HCT116 (cell line): Measurements from ENCODE around the gene ARHGAP12. TPM values are rescaled to one million over a fixed set of nuclear protein-coding genes. Genes with fewer than 3 reads are reported as not detected.

Experiments
- ATAC-seq: fragments of 200-7000 bp; cut with Tn5 transposase; 2 replicates; pipeline ENCODE4 v1.9.1; 2020; ENCODE audit warnings: mild to moderate bottlenecking, moderate library complexity
- BruUV-seq: library from RNA; stranded (reverse); fragments of 400-500 nt; replicated peaks from 2 replicates; lab custom pipeline; 2021; lab: Mats Ljungman, UMichigan
- CTCF ChIA-PET: fragments of 300-600 bp; sonication (Branson Sonifier 250); formaldehyde crosslinking; loops from one replicate; lab custom pipeline; 2021; ENCODE audit warnings: antibody characterized with exemption; lab: Charles Lee
- POLR2A ChIA-PET: fragments of 300-600, 350-600 bp; sonication (Branson Sonifier 250); formaldehyde crosslinking; loops from one replicate; lab custom pipeline; 2021; ENCODE audit warnings: antibody characterized with exemption; lab: Charles Lee
- RAD21 ChIA-PET, 2 experiments: fragments of 300-600 bp; sonication (Branson Sonifier 250); formaldehyde crosslinking; loops; one replicate each; lab custom pipeline; 2023; ENCODE audit warnings: low total read pairs in 2 of 2; ENCODE audit not compliant: uncharacterized antibody in 2 of 2, unreplicated experiment in 2 of 2, low non-redundant PET in 1 of 2; lab: Charles Lee
- DNase-seq: peaks from one replicate; pipeline ENCODE4 v3.0.0-alpha.2; 2010; ENCODE audit warnings: low read depth, low spot score
- H2AFZ ChIP-seq: fragments of 200-600 bp; shearing (Covaris generic), sonication (generic); 2 replicates; pipeline ENCODE4 v1.6.1; 2017; ENCODE audit warnings: low read depth, mixed run types, mixed read lengths, antibody characterized with exemption, low read length; ENCODE audit not compliant: poor library complexity, severe bottlenecking
- H3K27ac ChIP-seq: 2 replicates; pipeline ENCODE4 v1.5.1; 2012; ENCODE audit warnings: low read depth, low read length
- H3K27me3 ChIP-seq: fragments of 200-600 bp; sonication (generic); 2 replicates; pipeline ENCODE4 v1.6.1; 2016; ENCODE audit warnings: mixed run types, low read length, mixed read lengths; ENCODE audit not compliant: insufficient read depth
- H3K36me3 ChIP-seq, 2 experiments: fragments of 200-500 bp in 1 of 2; fragments of 200-600 bp in 1 of 2; sonication (Bioruptor generic) in 1 of 2; sonication (generic) in 1 of 2; 2 replicates each; pipeline versions ENCODE4 v1.5.1 to v1.6.1; 2014 to 2016; ENCODE audit warnings: low read length in 2 of 2, inconsistent platforms in 1 of 2, mixed read lengths in 1 of 2, mixed run types in 1 of 2; ENCODE audit not compliant: insufficient read depth in 2 of 2, control insufficient read depth in 1 of 2
- H3K4me1 ChIP-seq, 2 experiments: fragments of 200-600 bp in 1 of 2; sonication (generic) in 1 of 2; 2 replicates each; pipeline versions ENCODE4 v1.5.1 to v1.6.1; 2012 to 2017; ENCODE audit warnings: low read length in 2 of 2, inconsistent platforms in 1 of 2, mild to moderate bottlenecking in 1 of 2, mixed read lengths in 1 of 2, mixed run types in 1 of 2, moderate library complexity in 1 of 2; ENCODE audit not compliant: insufficient read depth in 2 of 2, control insufficient read depth in 1 of 2
- H3K4me2 ChIP-seq: fragments of 200-600 bp; sonication (generic); 2 replicates; pipeline ENCODE4 v1.6.1; 2017; ENCODE audit warnings: mixed run types, low read length, mixed read lengths
- H3K4me3 ChIP-seq, 2 experiments: fragments of 200-600 bp in 1 of 2; sonication (generic) in 1 of 2; replicated peaks in 1 of 2; 2 replicates each; pipeline ENCODE4 v1.5.1; 2011 to 2016; ENCODE audit warnings: low read length in 2 of 2, control low read depth in 1 of 2, low read depth in 1 of 2, mild to moderate bottlenecking in 1 of 2, mixed read lengths in 1 of 2, mixed run types in 1 of 2
- H3K79me2 ChIP-seq: fragments of 200-600 bp; sonication (generic); 2 replicates; pipeline ENCODE4 v1.6.1; 2017; ENCODE audit warnings: mild to moderate bottlenecking, mixed run types, low read length, moderate library complexity, mixed read lengths; ENCODE audit not compliant: insufficient read depth
- H3K9ac ChIP-seq: fragments of 200-600 bp; sonication (generic); 2 replicates; pipeline ENCODE4 v1.6.1; 2016; ENCODE audit warnings: low read length, mixed read lengths
- H3K9me2 ChIP-seq: fragments of 200-600 bp; sonication (generic), shearing (Covaris generic); 2 replicates; pipeline ENCODE4 v1.6.1; 2017; ENCODE audit warnings: mixed run types, mild to moderate bottlenecking, moderate library complexity; ENCODE audit not compliant: insufficient read depth
- H3K9me3 ChIP-seq, 2 experiments: fragments of 200-500 bp in 1 of 2; fragments of 200-600 bp in 1 of 2; sonication (Bioruptor generic) in 1 of 2; sonication (generic) in 1 of 2; 2 replicates each; pipeline ENCODE4 v1.6.1; 2014 to 2017; ENCODE audit warnings: low read length in 2 of 2, mixed read lengths in 2 of 2, inconsistent platforms in 1 of 2, low read depth in 1 of 2, mild to moderate bottlenecking in 1 of 2, mixed run types in 1 of 2, moderate library complexity in 1 of 2; ENCODE audit not compliant: control insufficient read depth in 1 of 2, insufficient read depth in 1 of 2
- H4K20me1 ChIP-seq: fragments of 200-600 bp; sonication (generic), shearing (Covaris generic); 2 replicates; pipeline ENCODE4 v1.6.1; 2017; ENCODE audit warnings: mixed run types, mild to moderate bottlenecking, moderate library complexity; ENCODE audit not compliant: insufficient read depth
- ATF3 ChIP-seq: IDR thresholded peaks from 2 replicates; pipeline ENCODE4 v1.6.1; 2012
- CEBPB ChIP-seq: IDR thresholded peaks from 2 replicates; pipeline ENCODE4 v1.6.1; 2012; ENCODE audit warnings: low read depth
- EGR1 ChIP-seq: IDR thresholded peaks from 2 replicates; pipeline ENCODE4 v1.6.1; 2012; ENCODE audit warnings: low read depth
- ELF1 ChIP-seq: IDR thresholded peaks from 2 replicates; pipeline ENCODE4 v1.6.1; 2012; ENCODE audit warnings: low read depth, borderline replicate concordance
- EZH2phosphoT487 ChIP-seq: fragments of 200-600 bp; IDR thresholded peaks from 2 replicates; pipeline ENCODE4 v1.6.1; 2018; ENCODE audit warnings: antibody characterized with exemption, borderline replicate concordance
- FOSL1 ChIP-seq: IDR thresholded peaks from 2 replicates; pipeline ENCODE4 v1.6.1; 2012; ENCODE audit warnings: low read depth
- JUND ChIP-seq: IDR thresholded peaks from 2 replicates; pipeline ENCODE4 v1.6.1; 2012
- MAX ChIP-seq: IDR thresholded peaks from 2 replicates; pipeline ENCODE4 v1.6.1; 2012
- POLR2AphosphoS5 ChIP-seq: IDR thresholded peaks from 2 replicates; pipeline ENCODE4 v1.6.1; 2011; ENCODE audit warnings: mild to moderate bottlenecking, low read depth, low read length, moderate library complexity
- RAD21 ChIP-seq: IDR thresholded peaks from 2 replicates; pipeline ENCODE4 v1.6.1; 2012; ENCODE audit warnings: low read depth, mild to moderate bottlenecking
- SP1 ChIP-seq: IDR thresholded peaks from 2 replicates; pipeline ENCODE4 v1.6.1; 2012; ENCODE audit warnings: low read depth
- SRF ChIP-seq: IDR thresholded peaks from 2 replicates; pipeline ENCODE4 v1.6.1; 2012; ENCODE audit warnings: low read depth
- TCF7L2 ChIP-seq: IDR thresholded peaks from 2 replicates; pipeline ENCODE4 v1.7.0; 2011; ENCODE audit warnings: borderline replicate concordance, inconsistent platforms; ENCODE audit not compliant: insufficient read depth, insufficient read length; ENCODE audit errors: extremely low read depth
- YY1 ChIP-seq: IDR thresholded peaks from 2 replicates; pipeline ENCODE4 v1.6.1; 2011; ENCODE audit warnings: low read length, low read depth, moderate library complexity, mild to moderate bottlenecking; ENCODE audit not compliant: insufficient replicate concordance; ENCODE audit errors: extremely low read depth
- intact Hi-C: fragments of 100-400 bp; cut with micrococcal nuclease; formaldehyde crosslinking; loops from 2 replicates; pipeline ENCODE4 v1.10.0; 2022
- total RNA-seq: library from RNA; stranded (reverse); gene quantifications from one replicate; pipeline ENCODE4 v1.2.1, GENCODE V29; 2021; ENCODE audit not compliant: unreplicated experiment
- TF ChIP-seq, protein P1 (sequence below): IDR thresholded peaks from 2 replicates; pipeline ENCODE4 v1.6.1; 2011; ENCODE audit warnings: mild to moderate bottlenecking, low read length, moderate library complexity; ENCODE audit not compliant: insufficient replicate concordance; ENCODE audit errors: extremely low read depth
- TF ChIP-seq, protein P2 (sequence below): IDR thresholded peaks from 2 replicates; pipeline ENCODE4 v1.6.1; 2012; ENCODE audit warnings: low read depth

Gene ARHGAP12
- total RNA-seq, 1 experiment from 2014 or later: 80.3 TPM

DNA sequence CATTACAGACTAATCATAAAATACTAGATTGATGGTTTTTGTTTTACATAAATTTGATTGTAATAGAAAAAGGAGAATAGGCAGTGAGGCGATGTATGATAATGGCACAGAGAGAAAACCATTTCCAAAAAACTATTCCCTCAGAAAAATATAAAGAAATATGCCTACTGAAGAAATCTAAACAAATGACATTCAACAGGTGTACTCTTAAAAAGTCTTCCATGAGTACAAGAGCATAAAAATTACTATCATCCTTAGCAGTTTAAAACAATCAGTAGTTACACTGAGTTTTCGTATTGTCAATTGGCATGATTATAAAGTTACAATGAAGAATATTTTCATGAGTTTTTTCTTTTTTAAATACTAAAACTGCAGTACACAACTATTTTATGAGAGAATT lies 75.0 kb downstream of the ARHGAP12 start:
- Histone ChIP-seq H3K4me3 (no peak overlapping the region), H3K9ac (no peak overlapping the region), H3K4me2 (no peak overlapping the region), H3K9me2 (no peaks in the 10 kb centered on the region), H4K20me1 (no peaks in the 10 kb centered on the region), H3K79me2 (peaks cover 98% of the 10 kb centered on the region), H3K27ac (no peak overlapping the region), H2AFZ (no peak overlapping the region), H3K36me3 (peaks cover 3 to 5% of the 10 kb centered on the region in 2 experiments; a peak in 2 of 4 replicates), H3K4me1 (no peaks in the 10 kb centered on the region), H3K27me3 (no peaks in the 10 kb centered on the region), H3K9me3 (no peaks in the 10 kb centered on the region)
- ATAC-seq (no peak), DNase-seq (no peak)
- intact Hi-C loops: no loop called here
- TF ChIP-seq FOSL1 (no peak), EZH2phosphoT487 (no peak), EGR1 (no peak), JUND (no peak), TCF7L2 (no peak), MAX (no peak), YY1 (no peak), CEBPB (no peak), RAD21 (no peak), SP1 (no peak)
- no TSS peak for BruUV-seq
- POLR2A ChIA-PET: no interaction called here
- RAD21 ChIA-PET: no interaction called here
- CTCF ChIA-PET: no interaction called here

- Histone ChIP-seq H3K36me3 (peaks cover 0 to 2% of the 10 kb centered on the region in 2 experiments; a peak in 1 of 4 replicates), H3K9me3 (no peaks in the 10 kb centered on the region), H3K9me2 (no peaks in the 10 kb centered on the region), H3K4me2 (no peak overlapping the region), H3K4me3 (no peak overlapping the region), H4K20me1 (no peaks in the 10 kb centered on the region), H2AFZ (no peak overlapping the region), H3K4me1 (peaks cover 0 to 8% of the 10 kb centered on the region in 2 experiments; a peak in 1 of 4 replicates), H3K27ac (no peak overlapping the region), H3K27me3 (no peaks in the 10 kb centered on the region), H3K79me2 (peaks cover 97% of the 10 kb centered on the region), H3K9ac (no peak overlapping the region)
- DNase-seq: no peak
- intact Hi-C loops: no loop called here
- ChIA-PET POLR2A (interaction anchor here (1.4 kb wide), 1 partner anchor 11 kb away, joined by 5 read pairs; no protein-coding TSS in a partner anchor), CTCF (interaction anchor here (2.2 kb wide), 1 partner anchor 11 kb away, joined by 5 read pairs; no protein-coding TSS in a partner anchor), RAD21 (no interaction called here)
- BruUV-seq: TSS peak; percentile 22
- ATAC-seq: no peak
- no peak for TF ChIP-seq ATF3
- TF ChIP-seq SRF: no peak
- no peak for TF ChIP-seq FOSL1
- TF ChIP-seq ELF1: no peak
- TF ChIP-seq, protein P1, sequence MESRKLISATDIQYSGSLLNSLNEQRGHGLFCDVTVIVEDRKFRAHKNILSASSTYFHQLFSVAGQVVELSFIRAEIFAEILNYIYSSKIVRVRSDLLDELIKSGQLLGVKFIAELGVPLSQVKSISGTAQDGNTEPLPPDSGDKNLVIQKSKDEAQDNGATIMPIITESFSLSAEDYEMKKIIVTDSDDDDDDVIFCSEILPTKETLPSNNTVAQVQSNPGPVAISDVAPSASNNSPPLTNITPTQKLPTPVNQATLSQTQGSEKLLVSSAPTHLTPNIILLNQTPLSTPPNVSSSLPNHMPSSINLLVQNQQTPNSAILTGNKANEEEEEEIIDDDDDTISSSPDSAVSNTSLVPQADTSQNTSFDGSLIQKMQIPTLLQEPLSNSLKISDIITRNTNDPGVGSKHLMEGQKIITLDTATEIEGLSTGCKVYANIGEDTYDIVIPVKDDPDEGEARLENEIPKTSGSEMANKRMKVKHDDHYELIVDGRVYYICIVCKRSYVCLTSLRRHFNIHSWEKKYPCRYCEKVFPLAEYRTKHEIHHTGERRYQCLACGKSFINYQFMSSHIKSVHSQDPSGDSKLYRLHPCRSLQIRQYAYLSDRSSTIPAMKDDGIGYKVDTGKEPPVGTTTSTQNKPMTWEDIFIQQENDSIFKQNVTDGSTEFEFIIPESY: no peak
- TF ChIP-seq, protein P2, sequence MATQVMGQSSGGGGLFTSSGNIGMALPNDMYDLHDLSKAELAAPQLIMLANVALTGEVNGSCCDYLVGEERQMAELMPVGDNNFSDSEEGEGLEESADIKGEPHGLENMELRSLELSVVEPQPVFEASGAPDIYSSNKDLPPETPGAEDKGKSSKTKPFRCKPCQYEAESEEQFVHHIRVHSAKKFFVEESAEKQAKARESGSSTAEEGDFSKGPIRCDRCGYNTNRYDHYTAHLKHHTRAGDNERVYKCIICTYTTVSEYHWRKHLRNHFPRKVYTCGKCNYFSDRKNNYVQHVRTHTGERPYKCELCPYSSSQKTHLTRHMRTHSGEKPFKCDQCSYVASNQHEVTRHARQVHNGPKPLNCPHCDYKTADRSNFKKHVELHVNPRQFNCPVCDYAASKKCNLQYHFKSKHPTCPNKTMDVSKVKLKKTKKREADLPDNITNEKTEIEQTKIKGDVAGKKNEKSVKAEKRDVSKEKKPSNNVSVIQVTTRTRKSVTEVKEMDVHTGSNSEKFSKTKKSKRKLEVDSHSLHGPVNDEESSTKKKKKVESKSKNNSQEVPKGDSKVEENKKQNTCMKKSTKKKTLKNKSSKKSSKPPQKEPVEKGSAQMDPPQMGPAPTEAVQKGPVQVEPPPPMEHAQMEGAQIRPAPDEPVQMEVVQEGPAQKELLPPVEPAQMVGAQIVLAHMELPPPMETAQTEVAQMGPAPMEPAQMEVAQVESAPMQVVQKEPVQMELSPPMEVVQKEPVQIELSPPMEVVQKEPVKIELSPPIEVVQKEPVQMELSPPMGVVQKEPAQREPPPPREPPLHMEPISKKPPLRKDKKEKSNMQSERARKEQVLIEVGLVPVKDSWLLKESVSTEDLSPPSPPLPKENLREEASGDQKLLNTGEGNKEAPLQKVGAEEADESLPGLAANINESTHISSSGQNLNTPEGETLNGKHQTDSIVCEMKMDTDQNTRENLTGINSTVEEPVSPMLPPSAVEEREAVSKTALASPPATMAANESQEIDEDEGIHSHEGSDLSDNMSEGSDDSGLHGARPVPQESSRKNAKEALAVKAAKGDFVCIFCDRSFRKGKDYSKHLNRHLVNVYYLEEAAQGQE: no peak
- TF ChIP-seq EZH2phosphoT487: no peak
- no peak for TF ChIP-seq POLR2AphosphoS5
These were observed 77.4 kb downstream of the ARHGAP12 start for GRCh38 chr10:31851216-31851615.
